ENCODE measurements around the gene PPP2R2D. TPM values are rescaled to one million over a fixed set of nuclear protein-coding genes. Genes with fewer than 3 reads are reported as not detected.

PPP2R2D gene
- total RNA-seq, 1 experiment from 2014 or later = 23.5 TPM

DNA sequence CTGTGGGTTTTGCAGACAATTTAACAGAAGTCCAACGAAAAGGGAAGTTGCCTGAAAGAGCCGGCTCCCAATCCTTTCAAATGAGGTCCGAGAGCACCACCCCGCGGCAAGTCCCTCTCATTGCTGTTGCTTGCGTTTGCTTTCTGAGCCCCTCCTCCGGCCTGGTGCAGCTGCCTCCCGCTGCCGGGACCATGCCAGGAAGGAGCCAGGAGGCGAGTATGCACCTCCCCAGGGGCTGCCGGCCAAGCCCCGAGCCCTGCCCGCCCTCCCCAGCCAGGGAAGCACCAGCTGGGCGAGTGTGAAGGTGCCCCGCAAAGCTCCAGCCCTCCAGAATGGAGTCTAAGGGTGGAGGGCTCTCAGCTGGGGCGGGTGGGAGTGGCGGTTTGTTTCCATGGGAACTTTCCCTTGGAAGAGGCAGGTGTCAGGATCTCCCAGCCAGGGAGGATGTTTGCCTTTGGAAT, 25.8 kb upstream of the PPP2R2D start:
- H3F3A ChIP-seq (ENCODE audit: insufficient read depth, low read depth) = no peaks in the 10 kb centered on the region
- peak; percentile 41 to 67 for DNase-seq
- BruUV-seq (replicated peaks) = no TSS peak
- intact Hi-C loops (cut with micrococcal nuclease; ENCODE audit: unreplicated experiment) = loop anchor here (5.0 kb wide), 1 partner anchor 1188 kb away; no protein-coding TSS in a partner anchor
- CTCF ChIA-PET = no interaction called here
- H3K4me3 ChIP-seq = no peak overlapping the region
- H3K79me2 ChIP-seq (ENCODE audit: low read depth) = no peaks in the 10 kb centered on the region
- no peak overlapping the region for H3K27ac ChIP-seq
- TF ChIP-seq EZH2 (IDR thresholded peaks at IDR 0.05; ENCODE audit: low read depth) = no peak
- TF ChIP-seq, protein P1, sequence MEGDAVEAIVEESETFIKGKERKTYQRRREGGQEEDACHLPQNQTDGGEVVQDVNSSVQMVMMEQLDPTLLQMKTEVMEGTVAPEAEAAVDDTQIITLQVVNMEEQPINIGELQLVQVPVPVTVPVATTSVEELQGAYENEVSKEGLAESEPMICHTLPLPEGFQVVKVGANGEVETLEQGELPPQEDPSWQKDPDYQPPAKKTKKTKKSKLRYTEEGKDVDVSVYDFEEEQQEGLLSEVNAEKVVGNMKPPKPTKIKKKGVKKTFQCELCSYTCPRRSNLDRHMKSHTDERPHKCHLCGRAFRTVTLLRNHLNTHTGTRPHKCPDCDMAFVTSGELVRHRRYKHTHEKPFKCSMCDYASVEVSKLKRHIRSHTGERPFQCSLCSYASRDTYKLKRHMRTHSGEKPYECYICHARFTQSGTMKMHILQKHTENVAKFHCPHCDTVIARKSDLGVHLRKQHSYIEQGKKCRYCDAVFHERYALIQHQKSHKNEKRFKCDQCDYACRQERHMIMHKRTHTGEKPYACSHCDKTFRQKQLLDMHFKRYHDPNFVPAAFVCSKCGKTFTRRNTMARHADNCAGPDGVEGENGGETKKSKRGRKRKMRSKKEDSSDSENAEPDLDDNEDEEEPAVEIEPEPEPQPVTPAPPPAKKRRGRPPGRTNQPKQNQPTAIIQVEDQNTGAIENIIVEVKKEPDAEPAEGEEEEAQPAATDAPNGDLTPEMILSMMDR (conservative IDR thresholded peaks at IDR 0.05) = peak; percentile 73
- no peaks in the 10 kb centered on the region for H3K9me2 ChIP-seq (ENCODE audit: insufficient read depth)
- peaks cover 77% of the 10 kb centered on the region for H3K27me3 ChIP-seq (ENCODE audit: insufficient read depth, low read depth)
- no peaks in the 10 kb centered on the region for H4K20me1 ChIP-seq (ENCODE audit: insufficient read depth)
- H3K9me3 ChIP-seq (ENCODE audit: insufficient read depth, low read depth) = no peaks in the 10 kb centered on the region
- no peaks in the 10 kb centered on the region for H3K4me1 ChIP-seq (replicated peaks; ENCODE audit: insufficient read depth)
- H2AFZ ChIP-seq = no peak overlapping the region
- POLR2A ChIA-PET (ENCODE audit: unreplicated experiment) = no interaction called here
- no peak overlapping the region for H3K4me2 ChIP-seq
- H3K36me3 ChIP-seq (ENCODE audit: low read depth) = no peaks in the 10 kb centered on the region

GRCh38 chr10:131875501-131875900, 25.3 kb upstream of the PPP2R2D start:
- CTCF ChIA-PET = interaction anchor here (0.6 kb wide), 1 partner anchor 599 kb away, joined by 11 read pairs; no protein-coding TSS in a partner anchor
- no peak overlapping the region for H3K4me2 ChIP-seq
- no peaks in the 10 kb centered on the region for H4K20me1 ChIP-seq (ENCODE audit: insufficient read depth)
- no peaks in the 10 kb centered on the region for H3K9me2 ChIP-seq (ENCODE audit: insufficient read depth)
- H3K4me3 ChIP-seq = no peak overlapping the region
- DNase-seq = no peak
- no peaks in the 10 kb centered on the region for H3F3A ChIP-seq (ENCODE audit: insufficient read depth, low read depth)
- no TSS peak for BruUV-seq (replicated peaks)
- H2AFZ ChIP-seq = no peak overlapping the region
- intact Hi-C loops (cut with micrococcal nuclease; ENCODE audit: unreplicated experiment) = loop anchor here (5.0 kb wide), 1 partner anchor 1188 kb away; no protein-coding TSS in a partner anchor
- POLR2A ChIA-PET (ENCODE audit: unreplicated experiment) = no interaction called here
- no peaks in the 10 kb centered on the region for H3K4me1 ChIP-seq (replicated peaks; ENCODE audit: insufficient read depth)
- no peaks in the 10 kb centered on the region for H3K36me3 ChIP-seq (ENCODE audit: low read depth)
- H3K79me2 ChIP-seq (ENCODE audit: low read depth) = no peaks in the 10 kb centered on the region
- peaks cover 77% of the 10 kb centered on the region for H3K27me3 ChIP-seq (ENCODE audit: insufficient read depth, low read depth)
- no peaks in the 10 kb centered on the region for H3K9me3 ChIP-seq (ENCODE audit: insufficient read depth, low read depth)
- TF ChIP-seq EZH2 (IDR thresholded peaks at IDR 0.05; ENCODE audit: low read depth) = no peak
- TF ChIP-seq, protein P1 (conservative IDR thresholded peaks at IDR 0.05) = no peak
- no peak overlapping the region for H3K27ac ChIP-seq

DNA sequence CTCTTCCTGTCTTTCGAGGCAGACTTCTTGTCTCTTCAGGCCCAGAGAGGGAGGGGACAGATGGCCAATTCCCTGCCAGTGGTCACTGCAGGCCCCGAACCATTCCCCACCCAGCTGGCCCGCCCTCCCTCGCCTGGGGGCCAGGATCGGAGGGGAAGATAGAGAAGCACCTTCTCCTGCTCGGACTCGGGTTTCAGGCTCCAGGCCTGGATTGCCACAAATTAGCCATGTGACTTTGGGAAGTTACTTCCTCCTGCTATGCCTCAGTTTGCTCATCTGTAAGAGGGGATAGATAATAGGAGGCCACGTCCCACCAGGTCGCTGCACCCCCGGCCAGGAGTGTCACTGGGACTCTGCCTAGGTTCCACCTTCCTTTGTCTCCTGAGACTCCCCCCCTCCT, 24.8 kb upstream of the PPP2R2D start:
- BruUV-seq (replicated peaks) = no TSS peak
- DNase-seq = no peak
- ChIA-PET POLR2A (ENCODE audit: unreplicated experiment) (no interaction called here), CTCF (interaction anchor here (0.6 kb wide), 1 partner anchor 599 kb away, joined by 11 read pairs; no protein-coding TSS in a partner anchor)
- intact Hi-C loops (cut with micrococcal nuclease; ENCODE audit: unreplicated experiment) = loop anchor here (5.0 kb wide), 1 partner anchor 1189 kb away; no protein-coding TSS in a partner anchor
- Histone ChIP-seq H3K27ac (no peak overlapping the region), H3K27me3 (ENCODE audit: insufficient read depth, low read depth) (peaks cover 76% of the 10 kb centered on the region), H3K9me3 (ENCODE audit: insufficient read depth, low read depth) (no peaks in the 10 kb centered on the region), H3K9me2 (ENCODE audit: insufficient read depth) (no peaks in the 10 kb centered on the region), H3K4me2 (no peak overlapping the region), H3K4me1 (replicated peaks; ENCODE audit: insufficient read depth) (no peaks in the 10 kb centered on the region), H4K20me1 (ENCODE audit: insufficient read depth) (no peaks in the 10 kb centered on the region), H3K4me3 (no peak overlapping the region), H3K79me2 (ENCODE audit: low read depth) (no peaks in the 10 kb centered on the region), H2AFZ (no peak overlapping the region), H3K36me3 (ENCODE audit: low read depth) (no peaks in the 10 kb centered on the region), H3F3A (ENCODE audit: insufficient read depth, low read depth) (no peaks in the 10 kb centered on the region)
- no peak for TF ChIP-seq EZH2 (IDR thresholded peaks at IDR 0.05; ENCODE audit: low read depth)
- TF ChIP-seq, protein P1 (conservative IDR thresholded peaks at IDR 0.05) = no peak

Measured in PC-9 (cell line).